Caki2 (cell line): Measurements from ENCODE around the gene MED8. TPM values are rescaled to one million over a fixed set of nuclear protein-coding genes. Genes with fewer than 3 reads are reported as not detected.

Experiments
- DNase-seq: peaks from one replicate; pipeline ENCODE4 v3.0.0-alpha.2; 2015; ENCODE audit warnings: low read depth
- in situ Hi-C: cut with HindIII; loops from 2 replicates; pipeline ENCODE4 v1.10.0; 2016; ENCODE audit warnings: low sequenced_read_pairs, low pct_unique_long_range_greater_than_20kb, mixed read lengths
- total RNA-seq: library from RNA; depleted of rRNA; stranded (reverse); fragments of >200 nt; shearing (Covaris generic); gene quantifications from 2 replicates; pipeline ENCODE4 v1.2.3, GENCODE V29; 2014; ENCODE audit warnings: low replicate concordance; rRNA removed

MED8 gene
- total RNA-seq, 1 experiment from 2014 or later = 43.0 TPM

GRCh38 chr1:43349594-43350306 is 39.9 kb downstream of the MED8 start:
- in situ Hi-C loops = no loop called here
- peak; percentile 61 for DNase-seq

- in situ Hi-C loops = no loop called here
- peak; percentile 91 for DNase-seq
Observed at GRCh38 chr1:43348809-43349593, 40.6 kb downstream of the MED8 start.

DNA sequence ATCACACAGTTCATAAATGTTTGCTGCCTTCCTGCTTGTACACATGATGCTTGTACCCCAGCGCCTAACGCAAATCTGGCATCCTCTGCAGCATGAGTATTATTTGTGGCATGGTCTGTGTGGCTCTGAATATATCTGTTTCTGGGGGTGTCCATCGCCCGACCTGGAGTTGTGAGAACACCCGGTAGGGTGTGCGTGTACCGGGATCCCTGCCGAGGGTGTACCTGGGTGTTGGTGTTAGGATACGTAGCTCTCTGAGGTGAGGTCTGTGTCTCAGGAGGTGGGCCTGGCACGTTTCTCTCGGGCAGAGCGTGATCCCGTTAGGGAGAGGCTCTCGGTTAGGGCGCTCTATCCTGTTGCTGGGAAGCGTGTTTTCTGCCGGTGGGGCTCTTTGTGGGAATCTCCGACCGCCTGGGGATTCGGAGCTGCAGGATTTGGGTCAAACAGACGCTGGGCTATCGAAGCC is 41.2 kb downstream of the MED8 start:
- no peak for DNase-seq
- in situ Hi-C loops = no loop called here

GRCh38 chr1:43346636-43347035 is 43.0 kb downstream of the MED8 start:
- in situ Hi-C loops = no loop called here

DNA sequence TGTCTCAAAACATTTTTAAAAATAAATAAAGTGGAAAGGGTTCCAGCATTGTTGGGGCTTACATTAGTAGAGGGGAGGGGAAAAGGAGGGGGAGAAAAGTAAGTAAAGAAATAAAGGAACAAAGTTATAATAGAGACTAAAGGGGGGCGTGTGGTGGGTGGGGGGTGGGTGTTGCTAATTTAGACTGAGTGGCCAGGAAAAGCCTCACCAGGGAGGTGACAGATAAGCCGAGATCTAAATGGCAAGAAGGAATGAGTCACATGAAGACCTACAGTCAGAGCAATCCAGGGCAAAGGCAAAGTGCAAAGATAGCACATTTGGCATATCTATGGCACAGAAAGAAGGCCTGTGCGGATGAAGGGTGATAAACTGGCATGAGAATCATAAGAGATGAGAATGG is 44.5 kb downstream of the MED8 start:
- in situ Hi-C loops = no loop called here
- no peak for DNase-seq

More at GRCh38 chr1:43346636-43347035, 43.0 kb downstream of the MED8 start:
- no peak for DNase-seq

- DNase-seq = no peak
- in situ Hi-C loops = no loop called here
Observed at GRCh38 chr1:43344267-43344850, 45.2 kb downstream of the MED8 start.

DNA sequence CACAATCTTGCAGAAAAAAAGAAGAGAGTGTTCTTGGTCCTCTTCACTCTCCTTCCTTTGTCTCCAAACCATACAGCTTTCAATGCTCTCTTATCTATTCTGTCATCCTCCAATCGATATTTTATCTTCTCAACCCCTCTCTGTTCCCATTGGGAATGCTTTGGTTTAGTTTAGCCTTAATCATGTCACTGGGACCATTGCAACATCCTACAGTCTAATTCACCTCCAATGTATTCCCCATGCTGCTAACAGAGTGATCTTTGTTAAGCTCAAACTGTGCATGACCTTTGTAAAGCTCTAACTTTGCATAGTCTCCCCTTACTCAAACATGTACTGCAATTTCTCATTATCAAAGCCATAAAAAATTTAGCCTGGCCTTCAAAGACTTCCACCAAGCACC is 49.0 kb downstream of the MED8 start:
- in situ Hi-C loops = no loop called here
- DNase-seq = no peak

GRCh38 chr1:43339584-43340232 is 49.9 kb downstream of the MED8 start:
- in situ Hi-C loops = no loop called here
- no peak for DNase-seq

DNA sequence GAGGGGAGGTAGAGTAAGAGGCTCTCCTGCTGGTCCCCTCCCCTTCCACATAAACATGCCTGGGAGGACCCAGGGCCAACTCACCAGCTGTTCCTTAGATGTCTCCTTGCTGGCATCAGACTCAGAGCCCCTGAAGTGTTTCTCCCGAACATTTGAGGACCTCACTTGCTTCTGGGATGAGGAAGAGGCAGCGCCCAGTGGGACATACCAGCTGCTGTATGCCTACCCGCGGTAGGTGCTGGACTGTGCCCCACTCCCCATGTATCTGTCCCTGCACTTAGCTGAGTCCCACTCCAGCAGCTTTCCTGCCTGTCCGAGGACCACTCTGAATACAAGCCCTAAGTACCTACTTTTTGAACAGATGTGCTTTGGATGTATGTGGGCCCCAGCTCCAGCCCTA is 51.6 kb downstream of the MED8 start:
- DNase-seq = no peak
- in situ Hi-C loops = no loop called here

- in situ Hi-C loops = no loop called here
- no peak for DNase-seq
Observed at GRCh38 chr1:43337588-43337987, 52.0 kb downstream of the MED8 start, which contains the start of gene MPL. Gene MPL, plus strand, starts transcription at chr1:43337818. Its CDS starts 31 bp downstream, at chr1:43337849.

DNA sequence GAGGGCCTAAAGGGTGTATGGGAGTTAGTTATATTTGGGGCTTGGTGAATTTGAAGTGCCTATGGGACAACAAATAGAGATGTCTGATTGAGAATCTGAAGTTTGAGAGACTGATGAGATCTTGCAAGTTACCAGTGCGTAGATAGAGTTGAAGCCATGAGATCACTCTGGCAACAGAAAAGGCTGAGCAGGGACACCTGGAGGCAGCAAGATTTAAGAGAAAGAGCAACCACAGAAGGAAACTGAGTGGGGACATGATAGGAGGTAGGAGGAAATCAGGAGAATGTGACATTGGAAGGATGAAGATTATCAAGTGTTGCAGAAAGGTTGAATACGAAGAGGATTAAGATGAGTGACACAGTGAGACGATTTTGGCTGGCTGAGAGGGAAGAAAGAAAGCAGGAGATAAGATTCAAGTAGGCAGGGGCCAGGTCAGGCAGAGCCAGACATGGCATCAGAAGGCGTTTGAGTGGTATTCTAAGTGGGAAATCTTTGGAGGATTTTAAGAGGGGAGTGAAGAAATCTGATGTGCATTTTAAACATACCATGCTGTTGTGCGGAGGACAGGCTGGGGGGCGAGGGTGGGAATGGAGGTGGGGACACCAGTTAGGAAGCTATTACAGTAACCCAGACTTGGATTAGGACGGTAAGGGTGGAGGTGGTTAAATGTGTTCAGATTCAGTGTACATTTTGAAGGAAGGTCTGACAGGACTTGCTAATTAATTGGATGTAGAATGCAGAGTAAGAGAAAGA is 55.0 kb downstream of the MED8 start:
- DNase-seq = no peak

More for the DNA sequence above, 55.0 kb downstream of the MED8 start:
- in situ Hi-C loops = no loop called here

Other genes with a start within 250 kb of the MED8 start
- 135 and 181 TPM in 2 replicates for gene EBNA1BP2, start 217.5 kb downstream of the MED8 start, total RNA-seq
- gene CFAP57, start 217.5 kb downstream of the MED8 start, total RNA-seq = 0.06 and 2.1 TPM in 2 replicates
- gene TMEM125, start 119.8 kb downstream of the MED8 start, total RNA-seq = not detected in 2 replicates
- gene C1orf210, start 104.2 kb downstream of the MED8 start, total RNA-seq = not detected in 2 replicates
- not detected in 2 replicates for gene TIE1, start 88.8 kb downstream of the MED8 start, total RNA-seq
- gene MPL, start 52.0 kb downstream of the MED8 start, total RNA-seq = not detected in 2 replicates
- gene CDC20, start 30.8 kb downstream of the MED8 start, total RNA-seq = 166 and 220 TPM in 2 replicates
- gene ELOVL1, start 21.8 kb downstream of the MED8 start, total RNA-seq = 92.7 and 104 TPM in 2 replicates
- 6.1 and 13.3 TPM in 2 replicates for gene SZT2, start 99 bp upstream of the MED8 start, total RNA-seq
- gene HYI, start 64.1 kb upstream of the MED8 start, total RNA-seq = 40.6 and 79.4 TPM in 2 replicates
- gene PTPRF, start 141.1 kb upstream of the MED8 start, total RNA-seq = 74.1 and 105 TPM in 2 replicates